Neural cell (in vitro differentiated cells): ENCODE data around the gene SLC41A3. TPM values are rescaled to one million over a fixed set of nuclear protein-coding genes. Genes with fewer than 3 reads are reported as not detected.

Experiments used
- H2AFZ ChIP-seq: fragments of 200-600, 300-800 bp; sonication (generic), shearing (Covaris generic); 2 replicates; pipeline ENCODE4 v1.6.0; 2014; ENCODE audit warnings: low read depth, mild to moderate bottlenecking, antibody characterized with exemption, low read length, moderate library complexity
- H3F3A ChIP-seq: fragments of 200-600 bp; shearing (Covaris generic); 2 replicates; pipeline ENCODE4 v1.6.1; 2016; ENCODE audit warnings: mild to moderate bottlenecking, moderate library complexity, mixed read lengths, antibody characterized with exemption, low read length; ENCODE audit not compliant: insufficient read depth, poor library complexity, severe bottlenecking
- H3K27ac ChIP-seq: fragments of 200-600, 300-800 bp; sonication (generic), shearing (Covaris generic); 2 replicates; pipeline ENCODE4 v1.5.1; 2014; ENCODE audit warnings: mild to moderate bottlenecking, low read length, moderate library complexity
- H3K27me3 ChIP-seq: fragments of 300-800, 200-600 bp; sonication (generic), shearing (Covaris generic); 2 replicates; pipeline ENCODE4 v1.6.0; 2014; ENCODE audit warnings: mild to moderate bottlenecking, low read depth, low read length, moderate library complexity; ENCODE audit not compliant: insufficient read depth
- H3K36me3 ChIP-seq: fragments of 300-800, 200-600 bp; sonication (generic), shearing (Covaris generic); 2 replicates; pipeline ENCODE4 v1.5.1; 2014; ENCODE audit warnings: mild to moderate bottlenecking, antibody characterized with exemption, low read length, moderate library complexity; ENCODE audit not compliant: insufficient read depth
- H3K4me2 ChIP-seq: fragments of 300-800, 200-600 bp; sonication (generic), shearing (Covaris generic); 2 replicates; pipeline ENCODE4 v1.6.0; 2014; ENCODE audit warnings: mild to moderate bottlenecking, low read length
- H3K4me3 ChIP-seq: fragments of 300-800, 200-600 bp; sonication (generic), shearing (Covaris generic); 2 replicates; pipeline ENCODE4 v1.5.1; 2014; ENCODE audit warnings: mild to moderate bottlenecking, low read length, moderate library complexity
- H3K79me2 ChIP-seq: fragments of 200-600 bp; shearing (Covaris generic); replicated peaks from 2 replicates; pipeline ENCODE4 v1.6.0; 2014; ENCODE audit warnings: mild to moderate bottlenecking, low read length, moderate library complexity; ENCODE audit not compliant: insufficient read depth
- H3K9ac ChIP-seq: fragments of 300-800, 200-600 bp; sonication (generic), shearing (Covaris generic); 2 replicates; pipeline ENCODE4 v1.6.1; 2016; ENCODE audit warnings: mild to moderate bottlenecking, low read length, mixed read lengths
- H3K9me2 ChIP-seq: fragments of 200-600 bp; shearing (Covaris generic); 2 replicates; pipeline ENCODE4 v1.6.1; 2016; ENCODE audit warnings: mild to moderate bottlenecking, low read length, mixed read lengths; ENCODE audit not compliant: insufficient read depth
- H3K9me3 ChIP-seq: fragments of 200-600, 300-800 bp; sonication (generic), shearing (Covaris generic); 2 replicates; pipeline ENCODE4 v1.6.1; 2016; ENCODE audit warnings: mild to moderate bottlenecking, mixed run types, low read length, moderate library complexity, mixed read lengths
- H4K20me1 ChIP-seq: fragments of 200-600 bp; shearing (Covaris generic); 2 replicates; pipeline ENCODE4 v1.6.1; 2016; ENCODE audit warnings: mild to moderate bottlenecking, mixed run types; ENCODE audit not compliant: insufficient read depth
- EP300 ChIP-seq: fragments of 450-650 bp; conservative IDR thresholded peaks from 2 replicates; pipeline ENCODE4 v1.6.1; 2014; ENCODE audit warnings: antibody characterized with exemption, mild to moderate bottlenecking, moderate library complexity; ENCODE audit not compliant: poor library complexity, severe bottlenecking
- EZH2 ChIP-seq: fragments of 200-600, 300-800 bp; shearing (Covaris generic), sonication (generic); IDR thresholded peaks from 2 replicates; pipeline ENCODE4 v1.6.1; 2014; ENCODE audit warnings: antibody characterized with exemption, low read length, borderline replicate concordance, mild to moderate bottlenecking; ENCODE audit not compliant: insufficient read depth, poor library complexity, severe bottlenecking
- MXI1 ChIP-seq: fragments of 450-650 bp; conservative IDR thresholded peaks from 2 replicates; pipeline ENCODE4 v1.6.1; 2014; ENCODE audit warnings: antibody characterized with exemption, mild to moderate bottlenecking; ENCODE audit not compliant: poor library complexity, severe bottlenecking
- POLR2AphosphoS5 ChIP-seq: IDR thresholded peaks from 2 replicates; pipeline ENCODE4 v1.6.1; 2012
- RAD21 ChIP-seq: fragments of 450-650 bp; conservative IDR thresholded peaks from 2 replicates; pipeline ENCODE4 v1.6.1; 2014; ENCODE audit warnings: antibody characterized with exemption, mild to moderate bottlenecking, moderate library complexity
- SMC3 ChIP-seq: fragments of 450-650 bp; conservative IDR thresholded peaks from 2 replicates; pipeline ENCODE4 v1.6.1; 2014; ENCODE audit warnings: antibody characterized with exemption, mild to moderate bottlenecking, moderate library complexity; ENCODE audit not compliant: poor library complexity
- TAF1 ChIP-seq: IDR thresholded peaks from 2 replicates; pipeline ENCODE4 v1.6.1; 2012; ENCODE audit warnings: low read depth
- polyA plus RNA-seq: library from polyadenylated mRNA; depleted of rRNA; stranded (reverse); fragments of >200 nt; gene quantifications from 2 replicates; pipeline ENCODE4 v1.2.3, GENCODE V29; 2014
- TF ChIP-seq, protein P1 (sequence below): IDR thresholded peaks from 2 replicates; pipeline ENCODE4 v1.6.1; 2012; ENCODE audit warnings: borderline replicate concordance
- TF ChIP-seq, protein P2 (sequence below): fragments of 450-650 bp; IDR thresholded peaks from 2 replicates; pipeline ENCODE4 v1.5.1; 2014; ENCODE audit warnings: antibody characterized with exemption, mild to moderate bottlenecking, moderate library complexity; ENCODE audit not compliant: poor library complexity, severe bottlenecking

Gene SLC41A3
- polyA plus RNA-seq, 1 donor from 2014 or later: 80.0 TPM

DNA sequence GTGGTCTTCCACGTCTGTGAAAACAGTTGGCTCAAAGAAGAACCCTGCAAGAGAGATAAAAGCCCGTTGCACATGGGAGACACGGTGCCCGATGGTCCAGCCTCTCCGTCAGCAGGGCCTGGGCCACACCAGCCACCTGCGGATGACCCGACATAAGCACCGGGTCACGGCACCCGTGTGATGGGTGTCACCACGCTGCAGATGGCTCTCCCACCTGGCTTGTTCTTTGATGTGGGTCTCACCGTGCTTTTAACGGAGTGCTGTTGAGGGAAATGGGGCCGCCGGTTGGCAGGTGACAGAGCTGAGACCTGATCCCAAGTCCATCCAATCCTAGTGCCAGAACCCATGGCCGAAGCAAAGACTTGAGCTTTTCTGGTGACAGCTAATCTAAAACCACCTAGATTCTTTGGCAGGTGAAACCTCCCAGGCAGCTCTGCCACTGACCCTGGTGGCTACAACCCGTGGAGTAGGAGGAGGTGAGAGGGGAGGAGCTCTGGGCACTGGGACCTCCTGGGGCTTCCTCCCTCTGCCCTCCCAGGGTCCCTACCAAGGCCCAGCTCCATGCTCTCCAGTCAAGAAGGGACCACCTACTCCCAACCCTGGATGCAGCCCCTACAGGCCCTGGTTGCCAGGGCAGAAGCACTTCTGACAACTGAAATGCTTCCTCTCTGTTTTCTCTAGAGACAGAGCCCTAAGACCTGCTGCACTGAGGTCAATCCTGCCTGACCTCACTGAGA lies 23.4 kb upstream of the SLC41A3 start:
- H3K9me2 ChIP-seq: no peaks in the 10 kb centered on the region
- no peaks in the 10 kb centered on the region for H3K79me2 ChIP-seq
- TF ChIP-seq, protein P1, sequence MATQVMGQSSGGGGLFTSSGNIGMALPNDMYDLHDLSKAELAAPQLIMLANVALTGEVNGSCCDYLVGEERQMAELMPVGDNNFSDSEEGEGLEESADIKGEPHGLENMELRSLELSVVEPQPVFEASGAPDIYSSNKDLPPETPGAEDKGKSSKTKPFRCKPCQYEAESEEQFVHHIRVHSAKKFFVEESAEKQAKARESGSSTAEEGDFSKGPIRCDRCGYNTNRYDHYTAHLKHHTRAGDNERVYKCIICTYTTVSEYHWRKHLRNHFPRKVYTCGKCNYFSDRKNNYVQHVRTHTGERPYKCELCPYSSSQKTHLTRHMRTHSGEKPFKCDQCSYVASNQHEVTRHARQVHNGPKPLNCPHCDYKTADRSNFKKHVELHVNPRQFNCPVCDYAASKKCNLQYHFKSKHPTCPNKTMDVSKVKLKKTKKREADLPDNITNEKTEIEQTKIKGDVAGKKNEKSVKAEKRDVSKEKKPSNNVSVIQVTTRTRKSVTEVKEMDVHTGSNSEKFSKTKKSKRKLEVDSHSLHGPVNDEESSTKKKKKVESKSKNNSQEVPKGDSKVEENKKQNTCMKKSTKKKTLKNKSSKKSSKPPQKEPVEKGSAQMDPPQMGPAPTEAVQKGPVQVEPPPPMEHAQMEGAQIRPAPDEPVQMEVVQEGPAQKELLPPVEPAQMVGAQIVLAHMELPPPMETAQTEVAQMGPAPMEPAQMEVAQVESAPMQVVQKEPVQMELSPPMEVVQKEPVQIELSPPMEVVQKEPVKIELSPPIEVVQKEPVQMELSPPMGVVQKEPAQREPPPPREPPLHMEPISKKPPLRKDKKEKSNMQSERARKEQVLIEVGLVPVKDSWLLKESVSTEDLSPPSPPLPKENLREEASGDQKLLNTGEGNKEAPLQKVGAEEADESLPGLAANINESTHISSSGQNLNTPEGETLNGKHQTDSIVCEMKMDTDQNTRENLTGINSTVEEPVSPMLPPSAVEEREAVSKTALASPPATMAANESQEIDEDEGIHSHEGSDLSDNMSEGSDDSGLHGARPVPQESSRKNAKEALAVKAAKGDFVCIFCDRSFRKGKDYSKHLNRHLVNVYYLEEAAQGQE: no peak
- TF ChIP-seq MXI1 (no peak), EP300 (no peak), RAD21 (no peak), TAF1 (no peak), SMC3 (no peak), EZH2 (no peak), POLR2AphosphoS5 (no peak)
- TF ChIP-seq, protein P2, sequence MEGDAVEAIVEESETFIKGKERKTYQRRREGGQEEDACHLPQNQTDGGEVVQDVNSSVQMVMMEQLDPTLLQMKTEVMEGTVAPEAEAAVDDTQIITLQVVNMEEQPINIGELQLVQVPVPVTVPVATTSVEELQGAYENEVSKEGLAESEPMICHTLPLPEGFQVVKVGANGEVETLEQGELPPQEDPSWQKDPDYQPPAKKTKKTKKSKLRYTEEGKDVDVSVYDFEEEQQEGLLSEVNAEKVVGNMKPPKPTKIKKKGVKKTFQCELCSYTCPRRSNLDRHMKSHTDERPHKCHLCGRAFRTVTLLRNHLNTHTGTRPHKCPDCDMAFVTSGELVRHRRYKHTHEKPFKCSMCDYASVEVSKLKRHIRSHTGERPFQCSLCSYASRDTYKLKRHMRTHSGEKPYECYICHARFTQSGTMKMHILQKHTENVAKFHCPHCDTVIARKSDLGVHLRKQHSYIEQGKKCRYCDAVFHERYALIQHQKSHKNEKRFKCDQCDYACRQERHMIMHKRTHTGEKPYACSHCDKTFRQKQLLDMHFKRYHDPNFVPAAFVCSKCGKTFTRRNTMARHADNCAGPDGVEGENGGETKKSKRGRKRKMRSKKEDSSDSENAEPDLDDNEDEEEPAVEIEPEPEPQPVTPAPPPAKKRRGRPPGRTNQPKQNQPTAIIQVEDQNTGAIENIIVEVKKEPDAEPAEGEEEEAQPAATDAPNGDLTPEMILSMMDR: no peak
- no peak overlapping the region for H3K27ac ChIP-seq
- no peaks in the 10 kb centered on the region for H3K27me3 ChIP-seq
- no peak overlapping the region for H2AFZ ChIP-seq
- no peak overlapping the region for H3K4me2 ChIP-seq
- no peak overlapping the region for H3K9ac ChIP-seq
- H4K20me1 ChIP-seq: no peaks in the 10 kb centered on the region
- no peak overlapping the region for H3K4me3 ChIP-seq
- no peaks in the 10 kb centered on the region for H3K36me3 ChIP-seq
- H3K9me3 ChIP-seq: no peaks in the 10 kb centered on the region
- no peaks in the 10 kb centered on the region for H3F3A ChIP-seq

DNA sequence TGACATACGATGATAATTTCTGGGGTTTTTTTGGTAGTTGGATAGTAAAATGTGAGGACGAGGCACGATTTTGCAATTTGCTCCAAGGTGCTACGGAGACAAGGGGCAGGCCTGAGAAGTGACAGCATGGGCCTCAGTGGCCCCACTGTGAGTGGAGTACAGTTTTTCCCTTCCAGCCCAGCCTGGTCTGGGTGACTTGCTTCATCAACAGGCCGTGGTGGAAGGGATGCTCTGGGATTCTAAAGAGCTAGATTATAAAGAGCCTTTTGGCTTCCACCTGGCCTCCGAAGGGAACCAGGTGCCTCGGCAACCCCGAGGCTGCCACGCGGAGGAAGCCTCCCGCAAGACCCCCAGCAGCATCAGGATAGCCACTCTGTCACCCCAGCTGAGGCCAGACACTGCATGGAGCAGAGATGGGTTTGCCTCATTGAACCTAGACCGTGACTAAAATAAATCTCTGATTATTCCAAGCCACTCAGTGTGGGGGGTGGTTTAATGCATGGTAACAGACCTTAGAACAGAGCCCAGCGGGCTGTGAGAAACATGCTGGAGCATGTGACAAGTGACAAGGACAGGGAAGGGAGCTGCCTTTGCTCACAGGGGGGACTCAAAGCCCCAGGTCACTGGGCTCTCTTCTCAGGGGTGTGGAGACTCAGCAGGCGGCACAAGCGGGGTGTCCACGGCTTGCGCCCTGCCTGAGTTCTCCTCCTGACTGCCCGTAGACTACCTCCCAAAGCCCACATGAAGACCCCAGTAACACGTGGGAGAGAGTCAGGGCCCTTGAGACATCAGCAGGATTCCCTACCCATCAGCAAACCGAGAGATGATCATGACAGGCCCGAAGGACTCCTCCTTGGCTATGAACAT lies 22.6 kb upstream of the SLC41A3 start:
- H3K4me2 ChIP-seq: no peak overlapping the region
- no peaks in the 10 kb centered on the region for H3K27me3 ChIP-seq
- H3K4me3 ChIP-seq: no peak overlapping the region
- TF ChIP-seq EP300 (no peak), TAF1 (no peak), RAD21 (no peak), POLR2AphosphoS5 (no peak), EZH2 (no peak), SMC3 (no peak), MXI1 (no peak)
- TF ChIP-seq, protein P1: no peak
- TF ChIP-seq, protein P2: no peak
- no peaks in the 10 kb centered on the region for H3K79me2 ChIP-seq
- H4K20me1 ChIP-seq: no peaks in the 10 kb centered on the region
- H3K9ac ChIP-seq: no peak overlapping the region
- H3K36me3 ChIP-seq: no peaks in the 10 kb centered on the region
- no peak overlapping the region for H3K27ac ChIP-seq
- no peaks in the 10 kb centered on the region for H3K9me3 ChIP-seq
- H3K9me2 ChIP-seq: no peaks in the 10 kb centered on the region
- no peaks in the 10 kb centered on the region for H3F3A ChIP-seq
- H2AFZ ChIP-seq: no peak overlapping the region
